ENCODE results near the gene MLYCD. TPM values are rescaled to one million over a fixed set of nuclear protein-coding genes. Genes with fewer than 3 reads are reported as not detected.

The MLYCD gene
- total RNA-seq, 2 experiments from 2014 or later: 3.0 to 3.5 TPM

DNA sequence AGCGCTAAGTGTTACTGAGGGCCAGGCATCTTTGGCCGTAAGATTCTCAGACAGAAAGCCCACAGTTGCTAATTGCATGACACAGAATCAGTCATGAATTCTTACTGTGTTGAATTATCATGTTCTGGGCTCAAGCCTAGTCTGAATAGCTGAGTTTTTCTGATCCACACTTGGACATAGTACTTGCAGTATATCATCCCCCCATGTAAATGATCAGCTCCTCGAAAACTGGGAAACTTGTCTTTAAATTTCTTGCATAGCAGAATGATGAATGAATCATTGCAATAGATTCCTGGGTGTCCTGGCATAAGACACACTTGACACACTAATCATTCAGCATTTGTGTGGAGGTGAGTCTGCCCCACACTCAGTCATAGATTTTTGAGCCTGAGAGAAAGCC lies 2.2 kb downstream of the MLYCD start:
- DNase-seq: no peak
- H3K36me3 Mint-ChIP-seq: no peaks in the 10 kb centered on the region
- no peaks in the 10 kb centered on the region for H3K9me3 Mint-ChIP-seq
- no peak overlapping the region for H3K4me3 Mint-ChIP-seq
- intact Hi-C loops (cut with micrococcal nuclease): no loop called here
- H3K27ac Mint-ChIP-seq: no peak overlapping the region
- H3K4me1 Mint-ChIP-seq (ENCODE audit: low read depth): peaks cover 27% of the 10 kb centered on the region
- POLR2A ChIA-PET: no interaction called here
- CTCF ChIA-PET: interaction anchor here (0.9 kb wide), 1 partner anchor 16 kb away, joined by 3 read pairs; no protein-coding TSS in a partner anchor
- no peaks in the 10 kb centered on the region for H3K27me3 Mint-ChIP-seq

DNA sequence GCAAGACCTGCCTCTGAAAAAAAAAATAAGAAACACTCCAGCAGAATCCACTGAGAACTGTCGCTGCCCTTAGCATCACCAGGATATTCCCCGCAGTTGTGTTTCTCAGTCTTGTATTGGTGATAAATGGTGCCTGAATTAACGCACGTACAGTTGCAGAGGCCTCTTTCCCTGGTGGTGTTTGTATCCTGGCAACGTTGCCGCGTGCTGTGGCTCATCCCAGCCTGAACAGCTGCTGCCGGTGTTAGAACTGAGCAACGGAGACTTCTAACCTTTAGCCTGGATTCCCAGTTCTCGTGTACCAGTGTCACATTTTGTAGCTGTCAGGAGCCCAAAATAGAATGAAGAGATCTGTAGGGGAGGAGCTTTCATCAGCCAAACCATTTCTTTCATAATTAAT lies 4.8 kb downstream of the MLYCD start:
- Mint-ChIP-seq H3K36me3 (peaks cover 4% of the 10 kb centered on the region), H3K27me3 (no peaks in the 10 kb centered on the region), H3K4me3 (no peak overlapping the region), H3K27ac (no peak overlapping the region), H3K9me3 (no peaks in the 10 kb centered on the region), H3K4me1 (ENCODE audit: low read depth) (peaks cover 22% of the 10 kb centered on the region)
- DNase-seq: no peak
- ChIA-PET POLR2A (no interaction called here), CTCF (interaction anchor here (0.9 kb wide), 1 partner anchor 77 kb away, joined by 4 read pairs; no protein-coding TSS in a partner anchor)
- intact Hi-C loops (cut with micrococcal nuclease): no loop called here

DNA sequence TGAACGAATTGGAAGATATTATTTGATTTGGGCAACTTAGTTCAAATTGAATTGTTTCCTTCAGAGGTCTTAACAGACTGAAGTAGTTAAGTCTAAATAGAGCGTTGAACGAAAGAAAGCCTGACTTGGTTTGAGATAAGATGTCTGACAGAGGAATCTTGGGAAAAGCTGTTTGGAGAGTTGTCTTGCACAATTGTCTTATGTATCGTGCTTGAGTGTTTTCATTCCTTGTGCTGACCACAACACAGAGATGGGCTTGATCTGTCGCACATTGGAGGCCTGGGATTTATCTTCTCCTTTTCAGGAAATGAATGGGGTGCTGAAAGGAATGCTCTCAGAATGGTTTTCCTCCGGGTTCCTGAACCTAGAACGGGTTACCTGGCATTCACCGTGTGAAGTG lies 7.8 kb downstream of the MLYCD start:
- POLR2A ChIA-PET: no interaction called here

DNA sequence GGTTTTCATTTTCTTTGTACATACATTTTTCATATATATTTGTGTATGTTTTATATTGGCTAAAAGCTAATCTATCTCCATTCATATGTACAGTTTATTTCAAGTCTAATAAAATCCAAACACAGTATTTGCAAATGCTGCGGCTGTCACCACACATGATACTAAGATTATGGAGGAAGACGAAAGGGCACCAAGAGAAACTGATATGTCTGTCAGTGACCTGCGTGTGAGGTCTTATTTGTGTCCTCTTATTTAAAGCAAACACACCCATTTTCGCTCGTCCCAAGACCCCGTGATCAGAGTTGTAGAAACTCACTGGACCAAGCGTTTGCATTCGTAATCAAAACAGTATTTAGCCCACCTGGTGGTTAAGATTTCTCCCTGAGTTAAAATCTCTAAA lies 8.2 kb downstream of the MLYCD start:
- intact Hi-C loops (cut with micrococcal nuclease): no loop called here
- H3K4me1 Mint-ChIP-seq (ENCODE audit: low read depth): peaks cover 5% of the 10 kb centered on the region
- CTCF ChIA-PET: no interaction called here
- no peaks in the 10 kb centered on the region for H3K9me3 Mint-ChIP-seq
- H3K36me3 Mint-ChIP-seq: peaks cover 9% of the 10 kb centered on the region
- POLR2A ChIA-PET: no interaction called here
- no peaks in the 10 kb centered on the region for H3K27me3 Mint-ChIP-seq
- no peak overlapping the region for H3K4me3 Mint-ChIP-seq
- no peak for DNase-seq
- no peak overlapping the region for H3K27ac Mint-ChIP-seq

More for the DNA sequence above, 7.8 kb downstream of the MLYCD start:
- no peaks in the 10 kb centered on the region for H3K9me3 Mint-ChIP-seq
- peaks cover 6% of the 10 kb centered on the region for H3K4me1 Mint-ChIP-seq (ENCODE audit: low read depth)
- peaks cover 7% of the 10 kb centered on the region for H3K36me3 Mint-ChIP-seq
- intact Hi-C loops (cut with micrococcal nuclease): no loop called here
- DNase-seq: no peak
- CTCF ChIA-PET: no interaction called here
- no peaks in the 10 kb centered on the region for H3K27me3 Mint-ChIP-seq
- no peak overlapping the region for H3K4me3 Mint-ChIP-seq
- H3K27ac Mint-ChIP-seq: no peak overlapping the region

DNA sequence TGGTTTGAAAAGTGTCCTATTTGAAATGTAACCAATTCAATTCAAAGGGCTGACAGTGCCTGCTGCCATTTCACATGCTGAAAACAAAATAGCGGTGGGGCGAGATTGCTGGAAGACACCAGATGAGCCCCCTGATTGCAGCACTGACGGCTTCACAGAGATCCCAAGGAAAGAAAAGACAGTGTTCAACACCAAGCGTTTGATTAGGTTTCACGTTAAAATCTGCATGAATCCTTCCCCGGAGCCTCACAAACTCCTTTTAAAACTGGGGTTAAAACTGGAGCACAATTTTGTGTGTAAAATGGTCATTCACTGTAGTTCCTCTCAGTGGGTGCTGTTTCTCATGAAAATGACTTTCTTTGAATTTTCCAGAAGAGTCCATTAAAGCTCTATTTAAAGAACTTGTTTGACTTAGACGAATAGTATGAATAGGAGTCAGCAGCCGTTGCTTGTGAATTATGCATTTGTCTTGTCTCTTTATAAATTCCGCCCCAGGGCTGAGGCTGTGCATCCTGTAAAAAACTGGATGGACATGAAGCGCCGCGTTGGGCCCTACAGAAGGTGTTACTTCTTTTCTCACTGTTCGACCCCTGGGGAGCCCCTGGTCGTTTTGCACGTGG lies 8.8 kb downstream of the MLYCD start:
- DNase-seq: no peak
- H3K4me1 Mint-ChIP-seq (ENCODE audit: low read depth): peaks cover 3% of the 10 kb centered on the region
- H3K27me3 Mint-ChIP-seq: no peaks in the 10 kb centered on the region
- peaks cover 9% of the 10 kb centered on the region for H3K36me3 Mint-ChIP-seq
- ChIA-PET POLR2A (no interaction called here), CTCF (no interaction called here)
- no peaks in the 10 kb centered on the region for H3K9me3 Mint-ChIP-seq
- H3K4me3 Mint-ChIP-seq: no peak overlapping the region
- intact Hi-C loops (cut with micrococcal nuclease): no loop called here
- H3K27ac Mint-ChIP-seq: no peak overlapping the region

DNA sequence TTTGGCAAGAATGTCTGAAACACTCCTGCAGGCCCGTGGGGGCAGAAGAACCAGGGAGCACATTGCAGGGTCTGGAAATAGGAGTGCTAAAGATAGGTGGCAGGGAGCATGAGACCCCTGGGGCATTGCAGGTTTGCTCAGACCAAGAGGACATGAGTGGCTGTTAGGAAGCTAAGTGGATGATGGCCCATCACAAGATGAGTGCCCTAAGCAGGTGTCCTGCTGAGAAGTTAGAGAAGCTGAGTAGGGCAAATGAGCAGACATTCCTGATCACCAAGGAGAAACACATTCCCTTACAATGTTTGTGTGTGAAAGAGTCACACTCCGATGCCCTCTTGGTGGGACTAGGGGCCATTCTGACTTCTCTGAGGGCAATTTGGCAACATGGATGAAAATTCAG lies 9.9 kb downstream of the MLYCD start:
- no peak overlapping the region for H3K27ac Mint-ChIP-seq
- ChIA-PET POLR2A (no interaction called here), CTCF (no interaction called here)
- intact Hi-C loops (cut with micrococcal nuclease): no loop called here
- H3K27me3 Mint-ChIP-seq: no peaks in the 10 kb centered on the region
- H3K9me3 Mint-ChIP-seq: no peaks in the 10 kb centered on the region
- peaks cover 13% of the 10 kb centered on the region for H3K36me3 Mint-ChIP-seq
- no peak overlapping the region for H3K4me3 Mint-ChIP-seq
- H3K4me1 Mint-ChIP-seq (ENCODE audit: low read depth): no peaks in the 10 kb centered on the region
- no peak for DNase-seq

DNA sequence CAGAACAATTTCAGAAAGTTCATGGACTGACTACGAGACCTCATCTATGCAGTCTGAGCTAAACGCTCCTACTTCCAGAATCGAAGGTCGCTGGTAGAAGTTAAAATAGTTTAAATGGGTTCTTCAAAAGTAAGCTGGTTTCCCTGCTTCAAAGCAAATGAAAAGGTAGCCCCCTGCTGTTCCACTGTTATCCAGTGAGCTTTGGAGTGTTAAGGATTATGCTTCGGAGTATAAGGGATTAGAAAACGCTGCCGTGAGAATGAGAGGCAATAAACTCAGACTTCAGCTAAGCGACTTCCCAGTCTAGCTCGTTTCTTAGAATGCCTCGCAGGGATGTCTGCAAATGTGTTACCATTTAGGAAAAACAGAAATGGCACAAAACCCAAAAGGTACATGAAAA lies 12.4 kb downstream of the MLYCD start:
- CTCF ChIA-PET: interaction anchor here (1.2 kb wide), 2 partner anchors 16 to 171 kb away, joined by 3 read pairs; no protein-coding TSS in a partner anchor
- H3K27me3 Mint-ChIP-seq: no peaks in the 10 kb centered on the region
- H3K4me3 Mint-ChIP-seq: no peak overlapping the region
- DNase-seq: no peak
- H3K36me3 Mint-ChIP-seq: peaks cover 25% of the 10 kb centered on the region
- no peaks in the 10 kb centered on the region for H3K4me1 Mint-ChIP-seq (ENCODE audit: low read depth)
- intact Hi-C loops (cut with micrococcal nuclease): no loop called here
- no peaks in the 10 kb centered on the region for H3K9me3 Mint-ChIP-seq
- H3K27ac Mint-ChIP-seq: no peak overlapping the region
- POLR2A ChIA-PET: no interaction called here

DNA sequence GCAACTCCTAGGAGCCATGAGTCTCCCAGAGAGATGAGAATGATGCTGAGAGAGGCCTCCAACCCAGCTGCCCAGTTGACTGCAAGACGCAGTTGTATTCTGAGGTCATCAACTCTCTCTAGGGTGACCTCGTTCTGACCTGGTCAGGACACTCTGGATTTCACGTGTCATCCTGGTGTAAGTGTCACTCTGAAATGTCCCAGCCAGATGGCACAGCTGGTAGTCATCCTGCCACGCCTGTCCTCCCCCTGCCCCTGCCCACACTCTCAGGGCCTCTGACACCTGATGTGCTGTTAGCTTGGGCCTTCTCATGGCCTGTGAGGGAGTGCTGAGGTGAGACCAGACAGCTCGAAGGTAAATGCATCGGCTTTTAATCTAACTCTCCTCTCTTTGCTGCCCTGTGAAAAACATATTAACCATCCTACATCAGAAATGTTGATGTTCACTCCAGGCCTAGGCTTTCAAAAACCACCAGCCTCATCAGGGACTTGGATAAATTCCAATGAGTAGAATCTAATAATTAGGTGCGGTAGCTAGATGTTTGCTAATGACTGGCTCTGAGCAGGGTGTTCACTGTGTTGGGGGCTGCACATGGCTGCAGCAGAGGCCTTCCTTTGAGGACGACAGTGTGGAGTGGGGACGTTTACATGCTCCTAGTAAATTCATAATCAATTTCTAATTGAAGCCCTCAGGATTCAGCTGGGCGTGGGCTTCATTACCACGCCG lies 13.8 kb downstream of the MLYCD start:
- CTCF ChIA-PET: no interaction called here
- POLR2A ChIA-PET: no interaction called here
- no peak overlapping the region for H3K27ac Mint-ChIP-seq
- no peak for DNase-seq
- H3K4me3 Mint-ChIP-seq: no peak overlapping the region
- no peaks in the 10 kb centered on the region for H3K27me3 Mint-ChIP-seq
- H3K9me3 Mint-ChIP-seq: no peaks in the 10 kb centered on the region
- H3K36me3 Mint-ChIP-seq: peaks cover 28% of the 10 kb centered on the region
- intact Hi-C loops (cut with micrococcal nuclease): no loop called here
- no peaks in the 10 kb centered on the region for H3K4me1 Mint-ChIP-seq (ENCODE audit: low read depth)

DNA sequence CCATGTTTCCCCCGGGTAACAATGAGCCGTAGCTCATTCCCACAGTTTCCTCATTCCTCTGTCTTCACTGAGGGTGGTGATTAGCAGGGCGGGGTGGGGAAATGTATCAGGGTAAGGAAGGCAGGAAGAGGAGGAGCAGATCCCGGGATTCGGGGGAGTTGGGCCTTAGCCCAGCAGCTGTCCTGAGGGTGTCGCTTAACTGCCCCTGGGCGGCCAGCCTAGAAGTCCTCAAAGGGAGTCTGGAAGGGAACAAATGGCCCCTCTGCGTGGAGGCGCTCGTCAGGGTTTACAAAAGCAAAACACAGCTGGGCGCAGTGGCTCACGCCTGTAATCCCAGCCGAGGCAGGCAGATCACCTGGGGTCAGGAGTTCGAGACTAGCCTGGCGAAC lies 14.3 kb downstream of the MLYCD start:
- intact Hi-C loops (cut with micrococcal nuclease): no loop called here
- no peak for DNase-seq
- no peaks in the 10 kb centered on the region for H3K9me3 Mint-ChIP-seq
- ChIA-PET CTCF (no interaction called here), POLR2A (no interaction called here)
- no peaks in the 10 kb centered on the region for H3K4me1 Mint-ChIP-seq (ENCODE audit: low read depth)
- H3K36me3 Mint-ChIP-seq: peaks cover 33% of the 10 kb centered on the region
- H3K4me3 Mint-ChIP-seq: no peak overlapping the region
- H3K27me3 Mint-ChIP-seq: no peaks in the 10 kb centered on the region
- H3K27ac Mint-ChIP-seq: no peak overlapping the region

DNA sequence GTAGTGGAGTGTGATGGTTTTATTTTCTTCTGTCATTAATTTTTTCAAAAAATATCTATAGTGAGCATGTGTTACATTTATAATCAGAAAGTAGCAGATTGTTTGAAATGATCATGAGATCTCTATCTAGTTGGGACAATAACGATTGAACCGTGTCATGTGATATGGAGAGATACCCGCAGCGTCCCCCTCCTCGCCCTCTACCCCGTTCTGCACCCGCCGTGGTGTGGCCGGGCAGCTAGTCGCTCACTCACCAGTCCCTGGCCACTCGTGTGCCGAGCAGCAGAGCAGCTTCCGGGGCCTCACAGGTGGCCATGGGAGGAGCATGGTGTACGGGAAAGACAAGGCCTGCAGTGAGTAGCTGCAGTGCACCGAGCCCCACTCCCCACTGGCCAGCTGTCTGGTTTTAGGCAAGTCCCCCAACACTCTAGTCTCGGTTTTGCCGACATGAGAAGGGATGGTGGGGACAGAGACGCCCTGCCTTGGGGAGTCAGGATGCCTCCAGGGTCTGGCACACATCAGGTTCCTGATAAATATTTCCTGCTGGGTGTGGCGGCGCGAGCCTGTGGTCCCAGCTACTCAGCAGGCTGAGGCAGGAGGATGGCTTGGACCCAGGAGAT lies 15.3 kb downstream of the MLYCD start:
- CTCF ChIA-PET: no interaction called here
- H3K36me3 Mint-ChIP-seq: peaks cover 36% of the 10 kb centered on the region

DNA sequence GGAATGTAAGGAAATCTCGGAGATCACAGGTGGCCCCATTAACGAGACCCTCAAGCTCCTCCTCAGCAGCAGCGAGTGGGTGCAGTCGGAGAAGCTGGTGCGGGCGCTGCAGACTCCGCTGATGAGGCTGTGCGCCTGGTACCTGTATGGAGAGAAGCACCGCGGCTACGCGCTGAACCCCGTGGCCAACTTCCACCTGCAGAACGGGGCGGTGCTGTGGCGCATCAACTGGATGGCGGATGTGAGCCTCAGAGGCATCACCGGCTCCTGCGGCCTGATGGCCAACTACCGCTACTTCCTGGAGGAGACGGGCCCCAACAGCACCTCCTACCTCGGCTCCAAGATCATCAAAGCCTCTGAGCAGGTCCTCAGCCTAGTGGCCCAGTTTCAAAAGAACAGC lies 16.2 kb downstream of the MLYCD start:
- Mint-ChIP-seq H3K4me1 (ENCODE audit: low read depth) (no peaks in the 10 kb centered on the region), H3K4me3 (no peak overlapping the region), H3K36me3 (peaks cover 41% of the 10 kb centered on the region), H3K27me3 (no peaks in the 10 kb centered on the region), H3K9me3 (no peaks in the 10 kb centered on the region), H3K27ac (no peak overlapping the region)
- no peak for DNase-seq
- ChIA-PET CTCF (no interaction called here), POLR2A (no interaction called here)
- intact Hi-C loops (cut with micrococcal nuclease): no loop called here

More for the DNA sequence above, 15.3 kb downstream of the MLYCD start:
- Mint-ChIP-seq H3K27me3 (no peaks in the 10 kb centered on the region), H3K4me1 (ENCODE audit: low read depth) (no peaks in the 10 kb centered on the region), H3K27ac (no peak overlapping the region), H3K9me3 (no peaks in the 10 kb centered on the region), H3K4me3 (no peak overlapping the region)
- no peak for DNase-seq
- intact Hi-C loops (cut with micrococcal nuclease): no loop called here
- POLR2A ChIA-PET: no interaction called here

DNA sequence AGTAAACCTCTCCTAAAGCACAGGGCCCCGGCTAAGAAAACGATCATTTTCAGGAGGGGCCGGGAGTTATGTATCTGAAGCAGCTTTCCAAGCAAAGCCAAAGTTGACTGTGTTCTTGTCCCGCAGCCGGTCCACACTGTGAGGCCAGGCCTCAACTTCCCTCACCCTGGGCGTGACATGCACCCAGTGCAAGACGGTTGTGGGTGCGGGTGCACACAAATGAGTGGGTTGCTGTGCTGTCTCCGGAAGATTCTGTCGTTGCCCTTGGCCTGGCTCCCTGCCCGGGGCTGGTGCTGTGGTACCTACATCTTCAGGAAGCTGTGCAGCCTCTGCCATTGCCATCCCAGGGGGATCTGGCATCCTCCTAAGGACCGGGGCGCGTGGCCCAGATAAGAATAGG lies 16.6 kb downstream of the MLYCD start:
- POLR2A ChIA-PET: no interaction called here
- Mint-ChIP-seq H3K27me3 (no peaks in the 10 kb centered on the region), H3K4me1 (ENCODE audit: low read depth) (no peaks in the 10 kb centered on the region), H3K9me3 (no peaks in the 10 kb centered on the region), H3K27ac (no peak overlapping the region), H3K4me3 (no peak overlapping the region), H3K36me3 (peaks cover 43% of the 10 kb centered on the region)
- intact Hi-C loops (cut with micrococcal nuclease): no loop called here
- CTCF ChIA-PET: no interaction called here
- no peak for DNase-seq

All from activated CD4-positive, alpha-beta memory T cell treated with anti-CD3 and anti-CD28 coated beads for 36 hours (primary cell).